OCI-M2 (cell line): Measurements from ENCODE around the gene GTF2F2.
"Not testable (repeated sequence)": the region's sequence is repeated elsewhere in the genome, so short reads cannot be mapped to it uniquely, and the experiment has no call there.

ENCODE experiments used
- DNase-seq: peaks from one replicate; lab custom pipeline; 2025; ENCODE audit not compliant: unreplicated experiment; lab: John Stamatoyannopoulos, UW

Gene GTF2F2

DNA sequence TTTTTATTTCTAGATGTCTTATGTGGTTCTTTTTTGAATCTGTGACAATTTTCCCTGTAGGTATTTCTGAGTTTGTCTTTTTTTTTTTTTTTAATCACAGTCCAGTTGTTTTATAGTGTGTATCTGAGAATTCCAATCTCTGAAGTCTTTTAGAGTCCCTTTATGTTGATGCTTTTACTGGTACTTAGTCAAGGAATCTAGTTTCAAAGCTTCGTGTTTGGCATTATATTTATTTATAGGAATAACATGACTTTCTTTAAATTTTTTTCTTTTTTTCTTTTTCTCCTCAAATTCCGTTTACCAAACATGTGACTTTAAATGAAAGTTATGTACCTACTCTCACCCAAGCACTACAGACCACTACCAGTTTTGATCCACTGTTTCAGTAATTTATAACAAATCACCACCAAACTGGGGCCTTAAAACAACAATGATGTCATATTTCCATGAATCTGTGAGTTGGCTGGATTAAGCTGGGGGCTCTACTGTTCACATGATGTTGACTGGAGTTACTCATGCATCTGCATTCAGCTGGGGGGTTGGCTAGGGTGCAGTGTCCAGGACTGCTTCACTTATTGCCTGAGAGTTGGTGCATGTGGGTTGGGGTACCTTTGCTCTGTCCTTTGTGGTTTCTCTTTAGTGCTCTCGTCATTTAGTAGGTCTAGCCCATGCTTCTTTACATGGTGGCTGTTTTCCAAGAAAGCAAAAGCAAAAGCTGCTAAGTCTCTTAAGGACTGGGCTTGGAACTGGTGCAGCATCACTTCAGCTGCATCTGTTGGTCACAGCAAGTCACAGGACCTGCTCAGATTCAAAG is 58.2 kb downstream of the GTF2F2 start:
- no peak for DNase-seq

DNA sequence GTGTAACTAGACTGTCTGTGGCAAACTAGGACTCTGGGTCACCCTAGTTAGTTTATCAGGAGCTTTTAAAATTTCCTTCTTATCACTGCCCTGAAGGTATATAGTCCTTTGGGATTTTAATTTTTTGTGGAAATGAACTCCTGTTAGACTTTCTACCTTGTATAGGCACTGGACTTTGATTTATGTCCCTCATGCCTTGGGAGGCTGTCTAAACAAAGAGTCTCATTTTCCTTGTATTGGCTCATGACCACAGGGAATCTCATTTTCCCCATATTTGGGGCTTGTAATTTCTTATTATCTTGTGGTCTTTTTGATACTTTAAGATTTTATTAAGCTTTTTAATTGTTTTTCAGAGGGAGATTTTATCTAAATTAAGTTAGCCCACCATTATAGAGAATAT is 59.1 kb downstream of the GTF2F2 start:
- no peak for DNase-seq

DNA sequence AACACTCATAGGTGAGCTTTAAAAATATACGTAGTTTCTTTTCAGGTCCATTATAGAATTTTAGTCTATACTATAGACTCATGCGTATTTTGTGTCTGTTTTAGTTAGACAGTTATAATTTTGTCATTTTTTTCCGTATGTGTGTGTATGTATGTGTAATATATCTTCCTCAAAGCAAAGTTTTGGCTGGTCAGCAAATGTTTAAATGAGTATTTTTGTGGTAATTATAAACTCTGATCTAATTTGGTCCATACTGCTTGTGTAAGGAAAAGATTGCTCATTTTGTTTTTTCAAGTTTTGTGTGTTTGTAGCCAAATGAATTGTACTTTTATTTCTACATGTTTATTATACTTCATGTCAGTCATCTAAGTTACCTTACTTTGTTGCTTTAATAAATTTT is 60.0 kb downstream of the GTF2F2 start:
- no peak for DNase-seq

DNA sequence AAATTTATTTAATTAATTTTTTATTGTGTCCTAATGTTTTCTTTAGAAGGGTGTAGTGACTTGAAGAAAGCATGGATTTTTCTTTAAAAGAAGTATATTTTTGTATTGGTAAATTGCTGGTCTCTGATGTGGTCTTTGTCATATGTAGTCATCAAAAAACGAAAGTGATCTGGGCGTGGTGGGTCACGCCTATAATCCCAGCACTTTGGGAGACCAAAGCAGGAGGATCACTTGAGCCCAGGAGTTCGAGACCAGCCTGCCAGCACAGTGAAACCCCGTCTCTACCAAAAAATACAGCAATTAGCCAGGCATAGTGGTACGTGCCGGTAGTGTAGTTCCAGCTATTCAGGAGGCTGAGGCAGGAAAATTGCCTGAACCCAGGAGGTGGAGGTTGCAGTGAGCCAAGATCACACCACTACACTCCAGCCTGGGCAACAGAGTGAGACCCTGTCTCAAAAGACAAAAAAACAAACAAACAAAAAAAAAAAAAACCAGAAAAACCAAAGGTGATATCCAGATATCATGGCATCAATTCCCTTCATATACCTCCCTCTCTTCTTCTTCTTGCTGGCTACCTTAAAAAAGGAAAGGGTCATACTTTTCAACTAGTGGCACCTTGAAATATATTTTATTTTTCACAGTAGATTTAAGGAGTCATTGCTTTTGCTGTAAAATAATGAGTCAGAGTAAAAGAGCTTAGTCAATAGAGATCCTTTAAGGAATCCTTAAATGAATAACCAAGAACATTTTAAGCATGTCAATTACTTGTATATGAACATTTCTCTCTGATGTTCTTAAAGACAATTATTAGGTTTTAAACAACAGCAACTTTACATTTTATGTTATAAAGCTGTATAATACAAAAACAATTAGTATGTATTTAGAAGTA is 60.6 kb downstream of the GTF2F2 start:
- no peak for DNase-seq

DNA sequence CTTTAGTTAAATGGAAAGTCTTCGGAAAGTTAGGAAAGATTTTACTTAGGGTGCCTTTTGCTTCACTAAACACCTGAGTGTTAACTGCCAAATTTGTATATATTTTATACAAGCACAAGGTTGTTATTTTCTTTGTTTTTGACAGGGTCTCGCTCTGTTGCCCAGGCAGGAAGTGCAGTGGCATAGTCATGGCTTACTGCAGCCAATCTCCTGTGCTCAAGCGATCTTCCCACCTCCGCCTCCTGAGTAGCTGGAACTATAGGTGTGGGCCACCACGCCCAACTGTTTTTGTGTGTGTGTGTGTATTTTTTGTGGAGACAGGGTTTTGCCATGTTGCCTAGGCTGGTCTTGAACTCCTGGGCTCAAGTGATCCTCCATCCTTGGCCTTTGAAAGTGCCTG is 64.4 kb downstream of the GTF2F2 start:
- DNase-seq = no peak

DNA sequence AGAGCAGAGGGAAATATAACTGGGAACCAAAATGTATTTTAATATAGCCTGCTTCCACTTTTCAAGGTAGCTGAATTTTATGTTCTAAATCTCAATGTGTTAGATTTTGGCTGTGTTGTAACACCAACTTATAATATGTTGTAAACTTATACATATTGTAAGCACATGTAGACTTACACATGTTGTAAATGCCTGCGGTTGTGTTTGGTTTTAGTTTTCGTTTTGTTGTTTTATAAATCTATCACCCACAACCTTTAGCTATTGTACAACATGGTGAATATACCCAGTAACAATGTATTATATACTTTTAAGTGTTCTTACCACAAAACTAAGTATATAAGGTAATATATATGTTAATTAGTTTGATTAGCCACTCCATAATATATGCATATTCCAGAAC is 65.0 kb downstream of the GTF2F2 start:
- no peak for DNase-seq

DNA sequence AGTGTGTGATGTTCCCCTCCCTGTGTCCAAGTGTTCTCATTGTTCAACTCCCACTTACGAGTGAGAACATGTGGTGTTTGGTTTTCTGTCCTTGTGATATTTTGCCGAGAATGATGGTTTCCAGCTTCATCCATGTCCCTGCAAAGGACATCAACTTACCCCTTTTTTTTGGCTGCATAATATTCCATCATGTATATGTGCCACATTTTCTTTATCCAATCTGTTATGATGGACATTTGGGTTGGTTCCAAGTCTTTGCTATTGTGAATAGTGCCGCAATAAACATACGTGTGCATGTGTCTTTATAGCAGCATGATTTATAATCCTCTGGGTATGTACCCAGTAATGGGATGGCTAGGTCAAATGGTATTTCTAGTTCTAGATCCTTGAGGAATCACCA is 68.8 kb downstream of the GTF2F2 start:
- DNase-seq = not testable (repeated sequence)

DNA sequence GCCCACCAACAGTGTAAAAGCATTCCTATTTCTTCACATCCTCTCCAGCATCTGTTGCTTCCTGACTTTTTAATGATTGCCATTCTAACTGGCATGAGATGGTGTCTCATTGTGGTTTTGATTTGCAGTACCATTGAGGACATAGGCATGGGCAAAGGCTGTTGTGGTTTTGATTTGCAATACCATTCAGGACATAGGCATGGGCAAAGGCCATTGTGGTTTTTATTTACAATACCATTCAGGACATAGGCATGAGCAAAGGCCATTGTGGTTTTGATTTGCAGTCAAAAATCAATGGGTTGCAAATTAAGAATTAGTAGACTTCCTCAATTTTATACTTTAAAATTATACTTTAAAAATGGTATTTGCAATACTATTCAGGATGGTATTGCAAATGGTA is 69.2 kb downstream of the GTF2F2 start:
- not testable (repeated sequence) for DNase-seq

DNA sequence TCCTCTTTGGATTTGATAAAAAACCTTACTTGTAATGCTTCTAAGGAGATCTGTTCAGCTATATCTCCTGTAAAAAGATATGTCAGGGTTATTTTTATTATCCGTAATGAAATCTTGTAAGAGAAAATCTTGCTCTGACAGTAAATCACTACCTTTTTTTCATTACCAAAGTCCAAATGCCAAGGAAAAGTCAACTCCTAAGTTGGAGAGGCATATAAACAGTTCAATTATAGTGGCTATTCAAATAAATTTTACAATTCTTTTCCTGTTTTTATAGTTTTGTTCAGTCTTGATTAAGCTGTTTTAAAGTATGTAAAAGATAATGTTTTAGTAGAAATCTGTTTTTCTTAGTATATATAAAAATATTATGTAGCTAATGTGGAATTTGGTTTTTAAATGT is 71.6 kb downstream of the GTF2F2 start:
- no peak for DNase-seq

DNA sequence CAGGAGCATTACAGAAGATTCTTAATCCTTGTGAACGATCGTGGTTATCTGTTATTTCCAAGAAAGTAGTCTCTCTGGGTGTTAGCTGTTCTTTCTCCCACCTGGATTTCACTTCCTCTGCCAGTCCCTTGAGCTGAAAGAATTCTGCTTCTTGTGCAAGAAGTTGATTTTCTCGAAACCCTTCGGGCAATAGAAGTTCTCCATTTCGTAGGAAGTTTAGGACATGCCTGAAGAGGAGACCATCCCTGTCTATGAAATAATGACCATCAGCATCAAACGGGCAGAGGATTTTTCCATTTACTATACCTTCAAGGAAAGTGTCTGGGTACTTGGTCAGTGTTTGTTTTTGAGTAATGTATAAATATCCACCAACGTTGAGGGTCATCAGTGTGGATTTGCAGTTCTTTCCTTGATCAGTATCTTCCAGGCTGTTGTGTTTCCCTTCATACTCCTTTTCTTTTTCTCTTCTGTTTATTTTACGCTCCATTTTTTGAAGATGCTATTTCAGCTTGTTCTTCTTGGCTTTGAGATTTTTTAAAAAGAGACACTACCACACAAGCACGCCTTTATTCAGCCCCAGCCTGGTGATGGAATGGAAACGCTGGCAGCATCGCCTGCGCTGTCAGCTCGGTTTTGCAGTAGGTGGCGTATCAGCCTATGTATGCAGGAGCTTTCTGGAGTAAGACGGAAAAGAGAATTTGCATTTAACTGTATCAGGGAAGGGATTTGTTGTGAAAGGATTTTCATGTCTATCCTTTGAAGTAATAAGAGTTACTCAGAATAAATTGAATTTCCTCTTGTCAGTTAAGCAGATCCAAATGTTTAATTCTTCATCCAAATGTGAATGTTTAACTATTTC is 74.0 kb downstream of the GTF2F2 start:
- DNase-seq = no peak

DNA sequence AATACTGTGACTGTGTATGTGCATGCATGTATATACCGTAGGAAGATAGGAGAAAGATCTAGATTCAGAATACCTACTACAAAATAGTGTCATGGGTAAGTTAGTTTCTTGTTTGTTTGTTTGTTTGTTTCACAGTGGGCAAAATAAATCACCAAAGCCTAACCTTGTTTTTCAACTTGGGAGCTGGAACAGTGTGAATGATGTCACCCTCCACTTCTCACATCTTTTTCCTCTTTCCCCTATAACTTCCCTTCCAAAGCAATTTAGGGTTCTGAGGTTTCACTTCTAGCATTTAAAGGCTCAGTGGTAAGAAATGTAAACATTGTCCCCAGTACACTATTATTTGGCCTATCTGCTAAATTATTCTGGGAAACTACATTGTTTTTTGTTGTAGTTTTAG is 75.1 kb downstream of the GTF2F2 start:
- no peak for DNase-seq

DNA sequence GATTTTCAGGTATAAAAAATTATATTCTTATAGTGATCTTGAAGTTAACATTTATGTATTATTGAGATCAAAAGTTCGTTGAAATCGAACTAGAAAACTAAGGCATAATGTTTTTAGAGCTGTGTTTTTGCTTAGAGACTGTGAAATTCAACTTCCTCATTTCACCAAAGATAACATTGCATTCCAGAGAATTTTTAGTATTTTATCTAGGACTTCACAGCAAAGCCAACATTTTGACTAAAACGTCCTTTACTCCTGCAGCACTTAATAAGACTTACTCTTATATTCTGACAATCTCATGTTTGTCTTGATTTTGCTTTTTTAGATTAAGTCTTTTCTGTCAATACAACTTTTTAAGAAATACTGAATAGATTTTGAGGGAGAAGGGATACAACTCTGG is 75.8 kb downstream of the GTF2F2 start:
- DNase-seq = no peak

DNA sequence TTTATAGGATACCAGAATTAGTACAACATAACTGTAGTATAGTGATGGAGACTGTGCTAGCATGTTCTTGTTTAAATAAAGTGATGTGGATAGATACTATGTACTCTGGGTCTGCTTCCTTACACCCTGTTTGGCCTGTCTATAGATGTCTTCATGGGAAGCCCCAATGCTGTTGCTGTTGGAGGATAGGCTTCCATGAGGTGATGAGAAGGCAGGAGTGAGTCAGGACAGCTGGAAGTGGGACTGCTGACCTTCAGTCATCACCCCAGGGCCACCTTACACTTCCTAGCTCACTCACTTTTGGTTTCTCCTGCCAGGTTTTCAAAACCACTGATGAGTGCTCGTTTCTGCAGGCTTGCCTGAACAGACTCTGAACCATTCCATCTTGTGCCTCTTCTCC is 76.3 kb downstream of the GTF2F2 start:
- DNase-seq = no peak

DNA sequence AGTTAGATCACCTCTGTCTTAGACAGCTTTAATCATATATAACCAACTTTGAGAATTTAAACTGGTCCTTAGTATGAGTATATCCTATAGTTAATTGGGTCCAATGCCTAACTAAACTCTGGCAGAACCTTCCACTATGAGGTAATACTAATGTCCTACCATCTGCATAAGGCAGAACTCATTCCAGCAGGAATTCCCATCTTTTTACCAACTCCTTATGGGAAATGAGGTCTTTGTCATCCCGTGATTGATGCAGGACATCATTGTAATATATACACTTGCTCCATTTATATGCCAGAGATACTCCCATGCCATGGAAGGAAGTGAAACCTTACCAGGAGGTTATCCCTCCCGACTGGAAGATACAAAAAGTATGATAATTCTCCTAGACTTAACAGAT is 77.7 kb downstream of the GTF2F2 start:
- no peak for DNase-seq

DNA sequence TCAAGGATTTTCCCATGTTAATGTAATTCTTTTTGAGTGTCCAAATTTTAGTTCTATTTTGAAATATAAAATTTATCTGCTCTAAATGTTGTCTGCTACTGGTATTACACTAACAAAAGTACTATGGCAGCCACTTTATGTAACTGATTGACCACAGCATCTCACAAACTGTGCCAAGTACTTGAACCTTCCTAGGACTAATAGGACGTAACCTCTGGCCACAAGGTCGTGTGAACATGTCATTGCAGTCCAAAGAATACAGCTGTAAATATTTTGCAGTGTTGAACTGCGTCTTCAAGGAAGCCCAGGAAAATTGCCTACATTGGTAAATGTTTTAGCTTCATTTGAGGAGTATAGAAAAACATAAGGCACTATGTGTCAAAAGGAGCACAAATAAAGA is 78.6 kb downstream of the GTF2F2 start:
- no peak for DNase-seq

DNA sequence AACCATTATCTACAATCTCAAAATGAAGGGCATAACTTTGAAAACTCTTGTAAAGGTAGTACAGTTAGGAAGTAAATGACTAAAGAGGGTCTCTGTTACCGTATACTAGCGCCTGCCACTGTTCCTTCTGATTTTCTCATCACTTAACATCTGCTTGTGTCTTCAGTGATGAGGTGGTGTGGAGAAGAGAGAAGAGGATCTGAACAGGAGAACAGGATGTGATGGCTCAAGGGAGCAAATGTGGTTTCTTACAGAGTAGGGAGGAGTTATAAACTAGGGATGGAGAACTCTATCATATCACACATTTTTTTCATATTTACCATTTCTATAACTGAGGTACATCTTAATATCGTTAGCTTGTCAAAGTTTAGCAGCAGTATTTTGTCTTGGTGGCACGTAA is 79.4 kb downstream of the GTF2F2 start:
- no peak for DNase-seq

DNA sequence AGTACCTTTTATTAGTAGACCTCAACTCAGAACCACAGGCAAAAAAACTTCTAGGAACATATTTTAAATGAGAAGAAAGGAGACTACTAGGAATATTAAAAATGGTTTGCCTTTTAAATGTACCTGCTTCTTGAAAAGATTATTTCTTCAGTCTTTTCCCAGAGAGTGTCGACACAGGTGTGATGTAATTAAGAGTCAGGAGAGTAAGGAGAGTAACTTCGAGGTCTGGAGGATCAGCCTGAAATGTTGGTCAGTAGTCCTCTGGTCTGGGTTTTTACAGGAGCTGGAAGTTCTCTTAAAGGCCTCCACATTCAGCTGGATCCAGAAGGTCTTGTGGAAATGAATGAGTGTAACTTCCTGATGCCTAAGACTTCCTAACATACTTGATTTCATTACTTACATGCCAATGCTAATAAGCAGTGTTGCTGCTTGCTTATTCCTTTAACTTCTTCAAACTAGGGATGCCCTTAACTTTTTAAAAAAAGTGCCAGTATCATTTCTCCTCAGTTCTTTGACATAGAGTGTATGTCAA is 80.5 kb downstream of the GTF2F2 start, which contains the start of gene KCTD4:
TSS of gene KCTD4 (minus strand) at position 345 of the 532 bp plus-strand sequence. CDS start 6,478 bp downstream, outside the sequence.
- DNase-seq = no peak

DNA sequence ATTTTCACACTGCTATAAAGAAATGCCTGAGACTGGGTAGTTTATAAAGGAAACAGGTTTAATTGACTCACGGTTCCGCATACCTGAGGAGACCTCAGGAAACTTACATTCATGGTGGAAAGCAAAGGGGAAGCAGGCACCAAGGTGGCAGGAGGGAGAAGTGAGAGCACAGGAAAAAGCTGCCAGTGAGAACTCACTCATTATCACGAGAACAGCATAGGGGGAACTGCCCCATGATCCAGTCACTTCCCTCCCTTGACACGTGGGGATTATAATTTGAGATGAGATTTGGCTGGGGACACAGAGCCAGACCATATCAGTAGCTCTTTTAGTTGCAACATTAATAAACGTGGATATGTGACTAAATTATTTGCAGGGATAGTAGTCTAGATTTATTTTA is 84.8 kb downstream of the GTF2F2 start:
- no peak for DNase-seq

DNA sequence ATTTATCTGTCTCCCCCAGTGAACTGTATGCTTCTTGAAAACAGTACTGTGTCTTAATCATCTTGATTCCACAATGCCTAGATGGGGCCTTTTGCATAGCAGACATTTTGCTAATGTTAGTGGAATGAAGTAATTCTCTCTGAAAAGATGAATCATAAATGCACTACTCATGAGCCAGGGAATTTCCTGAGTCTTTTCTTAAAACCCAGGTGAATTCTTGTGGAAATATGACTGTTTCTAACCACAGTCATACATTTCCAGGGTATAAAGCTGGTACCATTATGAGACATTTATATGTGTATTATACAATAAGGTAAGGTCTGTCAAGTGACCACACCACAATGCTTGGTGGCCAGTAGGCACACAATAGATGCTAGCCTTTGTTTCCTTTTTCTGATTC is 86.0 kb downstream of the GTF2F2 start:
- no peak for DNase-seq

DNA sequence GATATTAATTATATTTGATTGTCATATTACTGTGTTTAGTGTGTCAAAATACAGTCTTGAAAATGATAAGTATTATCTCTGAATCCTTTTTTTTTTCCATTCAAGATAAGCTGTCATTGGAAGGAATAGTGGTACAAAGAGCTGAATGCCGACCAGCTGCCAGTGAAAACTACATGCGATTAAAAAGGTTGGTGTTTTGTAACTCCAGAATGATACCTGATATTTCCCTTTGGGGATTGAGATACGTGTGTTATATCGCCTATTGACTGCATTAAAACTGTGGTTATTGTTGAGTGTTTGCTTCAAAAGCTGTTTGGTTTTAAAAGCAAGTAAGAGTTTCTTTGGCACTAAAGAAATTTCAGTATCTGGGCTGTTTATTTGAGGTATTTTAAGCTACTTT is 87.0 kb downstream of the GTF2F2 start:
- DNase-seq = no peak

DNA sequence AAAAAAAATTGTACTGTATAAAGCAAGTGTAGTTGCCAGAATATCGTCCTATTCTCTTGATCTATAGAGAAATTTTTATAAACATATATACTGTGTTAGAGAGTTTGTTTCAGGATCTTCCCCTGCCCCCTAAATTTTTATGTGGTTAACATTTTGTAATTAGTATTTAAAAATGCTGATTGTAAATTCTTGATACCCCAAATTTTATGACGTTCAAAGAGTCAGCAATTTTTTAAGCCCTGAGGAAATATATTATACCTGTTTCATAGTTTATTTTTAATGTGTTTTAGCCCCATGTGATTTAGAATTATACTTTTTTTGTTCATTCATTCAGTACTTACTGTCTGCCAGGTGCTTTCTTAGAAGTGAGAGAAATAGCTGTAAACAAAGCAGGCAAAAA is 87.8 kb downstream of the GTF2F2 start:
- DNase-seq = no peak
